Heart left ventricle (tissue), 16 donors: ENCODE measurements around the gene CALHM1. TPM values are rescaled to one million over a fixed set of nuclear protein-coding genes. Genes with fewer than 3 reads are reported as not detected.

Source experiments
- ATAC-seq, 4 donors: fragments of 200-7000 bp; cut with Tn5 transposase; one replicate each; pipeline ENCODE4 v1.9.1; 2020 to 2022; ENCODE audit warnings: moderate library complexity in 4 of 4, mild to moderate bottlenecking in 3 of 4, moderate number of reproducible peaks in 1 of 4
- DNase-seq, 5 donors: peaks; one replicate each; pipeline ENCODE4 v3.0.0-alpha.2; 2020
- H3K27ac ChIP-seq, 12 donors: fragments of 200-600 bp; sonication (generic) in 4 of 12; one replicate each; pipeline versions ENCODE4 v1.5.0 to v1.8.0; 2016 to 2022; ENCODE audit warnings: mild to moderate bottlenecking in 2 of 12
- H3K27me3 ChIP-seq, 9 donors: fragments of 200-600 bp; sonication (generic) in 2 of 9; one replicate each; pipeline versions ENCODE4 v1.5.1 to v1.8.0; 2016 to 2022; ENCODE audit warnings: mild to moderate bottlenecking in 3 of 9
- H3K36me3 ChIP-seq, 9 donors: fragments of 200-600 bp; sonication (generic) in 2 of 9; one replicate each; pipeline versions ENCODE4 v1.5.0 to v1.8.0; 2018 to 2022; ENCODE audit warnings: mild to moderate bottlenecking in 2 of 9
- H3K4me1 ChIP-seq, 12 donors: fragments of 200-600 bp; sonication (generic) in 4 of 12; one replicate each; pipeline versions ENCODE4 v1.5.0 to v1.8.0; 2016 to 2022; ENCODE audit warnings: mild to moderate bottlenecking in 3 of 12
- H3K4me3 ChIP-seq, 12 donors: fragments of 200-600 bp; sonication (generic) in 4 of 12; one replicate each; pipeline versions ENCODE4 v1.5.0 to v1.8.0; 2017 to 2022; ENCODE audit warnings: mild to moderate bottlenecking in 9 of 12, moderate library complexity in 4 of 12
- H3K9me3 ChIP-seq, 12 donors: fragments of 200-600 bp; sonication (generic) in 4 of 12; one replicate each; pipeline versions ENCODE4 v1.5.0 to v1.8.0; 2016 to 2022; ENCODE audit warnings: mild to moderate bottlenecking in 1 of 12
- CTCF ChIP-seq, 12 donors: fragments of 200-600 bp; sonication (generic) in 4 of 12; IDR thresholded peaks; one replicate each; pipeline versions ENCODE4 v1.5.0 to v1.8.0; 2018 to 2022; ENCODE audit warnings: antibody characterized with exemption in 12 of 12, mild to moderate bottlenecking in 5 of 12
- POLR2A ChIP-seq, 2 donors: fragments of 450-650 bp; IDR thresholded peaks; one replicate each; pipeline ENCODE4 v1.6.1; 2017; ENCODE audit warnings: antibody characterized with exemption in 2 of 2, mild to moderate bottlenecking in 2 of 2, moderate library complexity in 2 of 2
- WGBS, 4 donors: extraction: QIAGEN DNeasy Blood & Tissue Kit in 2 of 4; methylation state at CpG; one replicate each; pipeline versions ENCODE4 v1.1.5 to v1.1.7; 2013 to 2018; 5-methylcytosine and 5-hydroxymethylcytosine counted together
- intact Hi-C, 10 donors: fragments of 100-400 bp; cut with DNase I; formaldehyde crosslinking; loops; one replicate each; pipeline versions ENCODE4 v1.11.1 to v1.14.2; 2022
- polyA plus RNA-seq, 2 donors: library from polyadenylated mRNA; stranded (reverse); fragments of 200-250 nt; gene quantifications; one replicate each; pipeline ENCODE4 v1.2.3, GENCODE V29; 2013
- total RNA-seq, 9 donors: library from RNA; depleted of rRNA in 2 of 9; stranded (reverse); fragments of >200 nt in 2 of 9; fragmentation: NEBNext Ultra II Directional in 3 of 9; extraction: Animal tissue kit (Norgen Biotek cat#: 25700) in 3 of 9; gene quantifications; one replicate each; pipeline versions ENCODE4 v1.1.0 to v1.2.4, GENCODE V29; 2016 to 2023
- donor health status: ischemic (EF 13 %, LVEDD 7.1; RV severe dilation, severe dysfunction).
- donor health status: healthy with polysubstance abuse.
- donor health status: DM: no; HTN: yes; CAD: no.
- donor health status: DM: no; HTN: no; CAD: no.
- donor health status: ischemic (EF 25% LVEDD 6.9; RV normal size, moderate dysfunction).
- donor health status: ischemic (EF 25% LVEDD 5.7; RV mildly dilated, moderate dysfunction).
- donor health status: healthy.
- donor health status: DM: yes; HTN: yes; CAD: no.
- donor health status: ischemic (EF 35%, LVEDD 5.7; RV mildly dilated, moderate dysfunction).
- donor health status: nonischemic (EF 11% LVEDD 7.7; RV severe dilation, severe dysfunction).
- donor health status: DM: yes; HTN: yes; CAD: no.
- donor health status: PGD.
- donor health status: ischemic (EF 29% LVEDD 5.4; RV normal size, mild dysfunction).
- donor health status: nonischemic (EF 23%, LVEDD 6.1; RV moderate dilation, normal function).

Gene CALHM1
- total and polyA plus RNA-seq, 11 donors, result not detected

- no peaks in the 10 kb centered on the region for H3K36me3 ChIP-seq
- H3K4me1 ChIP-seq, result peaks cover 0 to 44% (median 0%) of the 10 kb centered on the region in 12 donors
- intact Hi-C loops, result no loop called here
- peak overlapping the region in 1 of 12 donors; percentile 80 for H3K27ac ChIP-seq
- peak overlapping the region in 1 of 12 donors; percentile 16 for H3K4me3 ChIP-seq
- WGBS, 4 donors, result 86 to 96% (median 95%) methylated on average over 2 of the region's 2 CpGs
- H3K27me3 ChIP-seq, result no peaks in the 10 kb centered on the region
- H3K9me3 ChIP-seq, result no peaks in the 10 kb centered on the region
- DNase-seq, result no peak
- ATAC-seq, result no peak
- TF ChIP-seq POLR2A (IDR thresholded peaks at IDR 0.05) (no peak), CTCF (IDR thresholded peaks at IDR 0.05) (no peak)
Measured at GRCh38 chr10:103472005-103472404, 13.3 kb upstream of the CALHM1 start.

- DNase-seq (peak in 1 of 5 donors; percentile 53), ATAC-seq (peak in 3 of 4 donors; percentile 73 to 78 (median 76))
- TF ChIP-seq POLR2A (IDR thresholded peaks at IDR 0.05) (no peak), CTCF (IDR thresholded peaks at IDR 0.05) (no peak)
- peak overlapping the region in 1 of 12 donors; percentile 80 for H3K27ac ChIP-seq
- WGBS, 4 donors, result 61 to 76% (median 65%) methylated on average over 14 of the region's 14 CpGs
- H3K4me3 ChIP-seq, result peak overlapping the region in 1 of 12 donors; percentile 16
- no peaks in the 10 kb centered on the region for H3K9me3 ChIP-seq
- peaks cover 0 to 44% (median 0%) of the 10 kb centered on the region in 12 donors for H3K4me1 ChIP-seq
- intact Hi-C loops, result no loop called here
- no peaks in the 10 kb centered on the region for H3K27me3 ChIP-seq
- H3K36me3 ChIP-seq, result no peaks in the 10 kb centered on the region
Measured at GRCh38 chr10:103470761-103471653, 12.3 kb upstream of the CALHM1 start.

GRCh38 chr10:103469201-103469600, 10.5 kb upstream of the CALHM1 start:
- H3K4me3 ChIP-seq, result no peak overlapping the region
- ATAC-seq, result no peak
- intact Hi-C loops, result no loop called here
- DNase-seq, result peak in 1 of 5 donors; percentile 12
- no peak for TF ChIP-seq CTCF (IDR thresholded peaks at IDR 0.05)
- TF ChIP-seq POLR2A (IDR thresholded peaks at IDR 0.05), result no peak
- H3K36me3 ChIP-seq, result no peaks in the 10 kb centered on the region
- H3K27ac ChIP-seq, result no peak overlapping the region
- peaks cover 0 to 44% (median 0%) of the 10 kb centered on the region in 12 donors for H3K4me1 ChIP-seq
- 61 to 69% (median 63%) methylated on average over 5 of the region's 5 CpGs for WGBS, 4 donors
- H3K27me3 ChIP-seq, result no peaks in the 10 kb centered on the region
- H3K9me3 ChIP-seq, result no peaks in the 10 kb centered on the region

GRCh38 chr10:103467406-103467805, 8.7 kb upstream of the CALHM1 start:
- 81 to 83% (median 83%) methylated on average over 7 of the region's 7 CpGs for WGBS, 4 donors
- no peak overlapping the region for H3K27ac ChIP-seq
- ATAC-seq (no peak), DNase-seq (peak in 1 of 5 donors; percentile 5)
- no peak for TF ChIP-seq POLR2A (IDR thresholded peaks at IDR 0.05)
- no peak for TF ChIP-seq CTCF (IDR thresholded peaks at IDR 0.05)
- H3K36me3 ChIP-seq, result no peaks in the 10 kb centered on the region
- no peaks in the 10 kb centered on the region for H3K27me3 ChIP-seq
- H3K4me1 ChIP-seq, result peaks cover 0 to 44% (median 0%) of the 10 kb centered on the region in 12 donors
- no peaks in the 10 kb centered on the region for H3K9me3 ChIP-seq
- H3K4me3 ChIP-seq, result no peak overlapping the region
- intact Hi-C loops, result no loop called here
